GM18951 (cell line): ENCODE data around the gene FAM168A.

Experiments used
- POLR2A ChIP-seq: IDR thresholded peaks from 4 replicates; pipeline ENCODE4 v1.6.1; 2011; ENCODE audit warnings: mild to moderate bottlenecking; ENCODE audit not compliant: insufficient read length, insufficient read depth; ENCODE audit errors: extremely low read depth
- in situ Hi-C: fragments of 300-500 bp; cut with MboI; formaldehyde crosslinking; loops from one replicate; pipeline ENCODE4 v1.12.0; 2022; ENCODE audit warnings: low sequenced_read_pairs, mixed read lengths, inconsistent platforms; ENCODE audit not compliant: unreplicated experiment

The FAM168A gene

DNA sequence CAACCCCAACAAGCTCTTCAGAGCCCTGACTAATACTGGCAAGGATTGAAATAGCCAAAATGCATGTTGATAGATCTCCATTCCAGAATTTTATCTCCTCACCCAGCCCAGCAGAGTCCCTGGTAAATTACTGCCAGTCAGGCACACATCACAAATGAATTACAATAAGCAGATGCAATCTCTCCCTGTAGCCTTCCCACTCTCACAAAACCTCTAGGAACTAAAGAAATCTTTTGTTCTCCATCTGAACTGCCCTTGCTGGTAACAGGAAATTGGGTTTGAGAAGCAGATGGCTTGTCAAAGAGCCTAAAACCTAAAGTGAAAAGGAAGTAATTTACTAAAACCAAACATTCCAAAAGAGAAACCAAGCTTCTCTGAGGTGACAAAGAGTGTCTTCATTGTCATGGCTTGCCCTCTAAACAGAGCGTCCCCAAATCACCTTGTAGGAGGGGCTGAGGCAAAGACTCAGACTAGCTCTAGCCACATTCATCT, 59.5 kb downstream of the FAM168A start:
- in situ Hi-C loops, result no loop called here

GRCh38 chr11:73537969-73538368, 59.9 kb downstream of the FAM168A start:
- in situ Hi-C loops, result no loop called here
- TF ChIP-seq POLR2A, result no peak

More for the DNA sequence above, 59.5 kb downstream of the FAM168A start:
- TF ChIP-seq POLR2A, result no peak

GRCh38 chr11:73536961-73537360, 61.0 kb downstream of the FAM168A start:
- TF ChIP-seq POLR2A, result no peak
- in situ Hi-C loops, result no loop called here

DNA sequence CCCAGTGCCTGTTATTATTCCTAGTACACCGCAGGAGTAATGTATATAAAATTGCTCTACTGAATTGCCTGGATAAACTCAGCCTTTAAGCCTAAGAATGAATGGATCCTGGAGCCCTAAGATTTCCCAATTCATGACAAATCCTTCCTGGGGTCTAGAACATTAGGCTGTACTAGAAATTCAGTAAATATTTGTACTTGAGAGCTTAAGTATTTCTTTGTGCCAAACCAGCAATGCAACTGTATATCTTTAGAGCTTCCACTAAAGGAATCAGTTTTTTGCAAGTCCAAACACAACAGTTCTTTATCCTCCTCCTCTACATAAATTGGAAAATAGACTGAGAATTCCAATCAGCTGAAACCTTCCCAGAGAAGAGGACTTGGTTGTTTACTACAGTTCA, 65.6 kb downstream of the FAM168A start:
- in situ Hi-C loops, result no loop called here
- TF ChIP-seq POLR2A, result no peak

DNA sequence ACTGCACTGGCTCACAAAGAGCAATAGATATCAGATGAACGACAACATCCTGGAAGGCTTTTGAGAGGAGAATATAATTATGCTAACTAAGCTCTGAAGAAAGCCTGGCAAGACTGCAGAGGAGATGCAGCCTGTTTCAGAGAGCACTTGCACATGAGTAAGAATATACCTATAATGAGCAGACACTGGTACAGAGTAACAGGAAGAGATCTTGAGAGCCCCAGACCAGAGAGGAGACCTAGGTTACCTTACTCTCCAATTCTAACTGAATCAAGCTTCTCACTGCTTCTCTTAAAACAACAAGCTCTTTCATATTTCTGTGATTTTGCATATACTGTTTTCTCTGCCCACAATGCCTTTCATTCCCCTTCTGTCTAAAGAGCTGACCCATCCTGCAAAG, 66.5 kb downstream of the FAM168A start:
- TF ChIP-seq POLR2A, result no peak
- in situ Hi-C loops, result no loop called here

DNA sequence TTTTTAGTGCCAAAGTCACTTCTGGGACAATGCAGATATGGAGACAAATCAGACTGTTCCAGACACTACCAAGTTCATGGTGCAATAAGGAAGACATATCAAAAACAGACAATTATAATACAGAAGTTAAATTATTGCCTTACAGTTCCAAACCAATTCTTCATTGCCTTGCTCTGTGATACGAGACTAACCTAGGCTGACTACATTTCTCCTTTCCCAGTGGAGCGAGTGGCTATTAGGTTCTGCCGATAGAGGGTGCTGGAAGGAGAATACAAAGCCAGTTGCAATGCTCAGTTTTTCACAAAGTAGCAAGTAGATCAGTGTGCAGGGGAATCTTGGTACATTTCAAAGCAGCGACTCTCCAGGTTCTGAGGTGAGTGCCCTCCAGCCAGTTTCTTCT, 67.8 kb downstream of the FAM168A start:
- no peak for TF ChIP-seq POLR2A
- in situ Hi-C loops, result no loop called here

DNA sequence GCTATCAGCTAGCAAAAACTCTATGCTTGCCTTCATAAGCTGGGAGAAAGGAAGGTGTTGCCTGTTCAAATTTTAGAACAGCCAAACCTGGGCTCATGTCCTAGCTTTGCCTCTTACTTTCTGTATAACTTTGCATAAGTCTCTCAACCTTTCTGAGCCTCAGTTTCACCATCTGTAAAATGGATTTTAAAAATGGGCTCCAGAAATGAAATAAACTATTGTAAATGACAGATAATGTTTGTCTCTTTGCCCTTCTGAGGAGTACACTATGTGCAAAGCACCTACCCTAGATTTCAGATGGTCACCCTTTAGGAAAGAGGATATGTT, 68.7 kb downstream of the FAM168A start:
- in situ Hi-C loops, result no loop called here

GRCh38 chr11:73528483-73529203, 69.3 kb downstream of the FAM168A start:
- no peak for TF ChIP-seq POLR2A
- in situ Hi-C loops, result no loop called here

More for the DNA sequence above, 68.7 kb downstream of the FAM168A start:
- TF ChIP-seq POLR2A, result no peak

DNA sequence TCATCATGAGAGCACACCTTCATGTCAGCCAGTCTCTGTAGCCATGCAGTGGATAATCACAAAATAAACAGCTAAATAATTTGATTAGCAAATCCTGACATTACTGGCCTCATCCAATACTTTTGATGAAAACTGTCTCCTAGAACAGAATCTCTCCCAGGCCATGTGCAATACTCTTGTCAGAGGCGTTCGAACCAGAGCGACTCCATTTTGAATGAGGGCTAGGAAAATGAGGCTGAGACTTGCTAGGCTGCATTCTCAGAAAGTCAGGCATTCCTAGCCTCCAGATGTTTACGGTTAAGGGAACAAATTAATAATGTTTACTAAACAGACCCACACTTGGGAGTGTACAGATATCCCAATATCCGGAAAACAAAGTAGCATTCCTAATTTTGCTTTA, 69.9 kb downstream of the FAM168A start:
- no peak for TF ChIP-seq POLR2A
- in situ Hi-C loops, result no loop called here

DNA sequence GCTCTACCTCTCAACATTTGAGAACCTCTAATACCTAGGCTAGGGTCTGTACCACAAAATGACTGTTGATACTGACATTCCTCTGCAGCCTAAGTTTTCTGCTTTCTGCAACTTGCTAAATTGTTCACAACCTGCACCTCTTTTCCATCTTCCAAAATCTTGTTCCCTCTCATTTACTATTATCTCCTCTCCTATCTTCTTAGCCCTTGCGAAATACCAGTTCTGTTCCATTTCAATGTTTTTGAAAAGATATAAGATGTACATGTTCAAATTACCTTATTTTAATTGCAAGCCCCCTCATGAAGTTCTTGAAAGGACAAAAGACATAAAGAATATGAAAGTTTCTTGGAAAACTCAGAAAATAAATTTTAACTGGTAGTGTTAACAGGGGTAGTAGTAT, 72.3 kb downstream of the FAM168A start:
- in situ Hi-C loops, result no loop called here
- TF ChIP-seq POLR2A, result no peak

DNA sequence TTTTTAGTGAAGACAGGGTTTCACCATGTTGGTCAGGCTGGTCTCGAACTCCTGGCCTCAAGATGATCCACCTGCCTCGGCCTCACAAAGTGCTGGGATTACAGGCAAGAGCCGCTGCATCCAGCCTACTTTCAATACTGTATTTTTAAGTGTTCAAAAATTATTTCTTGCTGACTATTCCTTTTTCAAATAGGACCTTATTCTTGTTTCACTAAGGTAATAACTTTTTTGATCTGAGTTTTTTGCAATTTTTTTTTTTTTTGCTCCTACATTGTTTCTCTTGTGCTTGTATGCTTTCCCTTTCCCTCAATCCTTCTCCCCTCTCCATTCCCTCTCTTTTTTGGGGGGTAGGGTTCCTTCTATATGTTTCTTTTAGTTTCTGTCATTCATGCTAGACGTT, 73.1 kb downstream of the FAM168A start:
- no peak for TF ChIP-seq POLR2A
- in situ Hi-C loops, result no loop called here

DNA sequence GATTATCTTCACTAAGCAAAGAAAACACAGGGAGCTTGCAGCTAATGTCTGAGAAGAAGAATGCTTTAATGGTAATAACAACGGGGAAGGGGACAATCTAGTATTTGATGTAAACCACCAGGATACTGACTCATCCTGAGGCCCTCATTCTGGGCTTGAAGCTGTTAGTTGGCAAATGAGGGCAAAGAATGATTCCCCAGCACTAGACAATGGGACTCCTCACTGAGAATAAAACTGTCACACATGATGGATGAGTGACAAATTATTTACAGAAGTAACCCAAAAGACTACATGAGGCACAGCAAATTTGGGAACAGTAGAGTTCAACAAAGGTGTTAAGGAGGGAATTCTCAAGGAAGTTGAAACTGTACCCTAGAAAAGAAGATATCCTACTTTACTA, 76.3 kb downstream of the FAM168A start:
- in situ Hi-C loops, result no loop called here
- TF ChIP-seq POLR2A, result no peak

DNA sequence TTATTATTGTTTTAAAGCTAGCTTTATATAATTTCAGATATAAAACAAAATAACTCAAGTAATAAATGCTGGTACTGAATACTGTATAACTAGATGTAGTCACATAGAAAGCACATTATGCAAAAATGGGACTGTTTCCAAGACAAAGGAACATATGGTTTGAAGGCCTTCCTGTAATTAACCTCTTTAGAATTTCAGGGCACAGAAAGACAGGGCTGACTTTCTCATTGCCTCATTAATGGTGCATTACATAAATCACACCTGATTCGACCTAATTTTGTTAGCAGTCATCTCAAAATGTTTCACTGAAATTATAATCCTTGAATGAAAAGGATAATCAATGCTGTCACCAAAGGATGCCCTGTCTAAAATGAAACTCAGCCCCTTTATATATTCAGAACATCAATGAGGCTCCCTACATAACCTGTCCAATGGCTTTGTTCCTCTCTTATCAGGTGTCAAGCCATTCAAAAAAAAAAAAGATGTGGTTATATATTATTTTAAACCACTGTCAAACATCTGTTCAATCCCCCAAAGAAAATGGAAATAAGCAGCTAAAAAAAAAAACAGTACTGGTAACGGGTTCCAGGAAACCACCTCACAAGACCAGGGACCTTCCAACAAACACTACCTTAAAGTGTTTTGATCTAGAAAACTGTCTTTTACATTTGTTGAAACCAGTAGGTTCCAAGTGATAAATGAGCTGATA, 77.4 kb downstream of the FAM168A start:
- TF ChIP-seq POLR2A, result no peak
- in situ Hi-C loops, result no loop called here

GRCh38 chr11:73519266-73519665, 78.6 kb downstream of the FAM168A start:
- TF ChIP-seq POLR2A, result no peak
- in situ Hi-C loops, result no loop called here

GRCh38 chr11:73518195-73518594, 79.7 kb downstream of the FAM168A start:
- TF ChIP-seq POLR2A, result no peak
- in situ Hi-C loops, result no loop called here

DNA sequence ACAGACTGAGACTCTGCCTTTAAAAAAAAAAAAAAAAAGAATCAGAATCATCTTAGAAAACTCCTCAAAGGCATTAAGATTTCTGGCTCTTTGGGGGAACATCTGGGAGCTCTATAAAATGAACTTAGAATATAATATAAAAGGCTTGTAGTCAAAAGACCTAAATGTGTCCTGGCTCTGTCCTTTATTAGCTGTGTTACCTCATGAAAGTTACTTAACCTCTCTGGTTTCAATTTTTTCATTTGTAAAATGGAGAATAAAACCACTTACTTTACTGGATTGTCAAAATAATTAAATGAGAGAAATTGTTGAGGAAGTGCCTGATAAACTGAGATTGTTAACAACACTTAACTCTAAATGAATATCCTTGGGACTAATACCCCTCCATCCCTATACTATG, 81.8 kb downstream of the FAM168A start:
- in situ Hi-C loops, result no loop called here
- TF ChIP-seq POLR2A, result no peak
